IMR-90 (cell line): Measurements from ENCODE around the gene SLBP. TPM values are rescaled to one million over a fixed set of nuclear protein-coding genes. Genes with fewer than 3 reads are reported as not detected.

Experiments
- ATAC-seq: fragments of 200-7000 bp; cut with Tn5 transposase; 2 replicates; pipeline ENCODE4 v1.9.1; 2020; ENCODE audit warnings: low read depth, mild to moderate bottlenecking, moderate library complexity
- BruUV-seq: library from RNA; stranded (reverse); fragments of 400-500 nt; replicated peaks from 2 replicates; lab custom pipeline; 2021; lab: Mats Ljungman, UMichigan
- CTCF ChIA-PET: fragments of 300-600 bp; formaldehyde crosslinking; extraction: SDS; loops from one replicate; lab custom pipeline; 2021; ENCODE audit warnings: antibody characterized with exemption; lab: Yijun Ruan, JAX
- POLR2A ChIA-PET: fragments of 300-600 bp; sonication (Branson Sonifier 250); formaldehyde crosslinking; loops from one replicate; lab custom pipeline; 2022; ENCODE audit warnings: antibody characterized with exemption; ENCODE audit not compliant: unreplicated experiment; lab: Charles Lee
- DNase-seq: peaks from one replicate; pipeline ENCODE4 v3.0.0; 2013
- H2AFZ ChIP-seq: replicated peaks from 2 replicates; pipeline ENCODE3; 2013; ENCODE audit warnings: low read length, mild to moderate bottlenecking; ENCODE audit not compliant: poor library complexity
- H2AK5ac ChIP-seq: 2 replicates; pipeline ENCODE4 v1.6.1; 2013; ENCODE audit warnings: low read depth, low read length, inconsistent platforms
- H2AK9ac ChIP-seq: replicated peaks from 2 replicates; pipeline ENCODE3; 2013; ENCODE audit warnings: mild to moderate bottlenecking, low read depth, low read length, moderate library complexity; ENCODE audit not compliant: poor library complexity
- H2BK120ac ChIP-seq: 2 replicates; pipeline ENCODE4 v1.6.1; 2013; ENCODE audit warnings: low read depth, low read length, inconsistent platforms
- H2BK15ac ChIP-seq: 3 replicates; pipeline ENCODE4 v1.6.1; 2013; ENCODE audit warnings: low read depth, low read length, inconsistent platforms
- H2BK20ac ChIP-seq: 2 replicates; pipeline ENCODE4 v1.6.1; 2013; ENCODE audit warnings: low read depth, mild to moderate bottlenecking, inconsistent platforms, low read length, moderate library complexity
- H2BK5ac ChIP-seq: 2 replicates; pipeline ENCODE4 v1.6.1; 2013; ENCODE audit warnings: mild to moderate bottlenecking, low read depth, low read length, inconsistent platforms; ENCODE audit not compliant: poor library complexity, severe bottlenecking
- H3K14ac ChIP-seq: replicated peaks from 2 replicates; pipeline ENCODE4 v1.6.1; 2013; ENCODE audit warnings: low read depth, low read length, inconsistent platforms
- H3K18ac ChIP-seq: 2 replicates; pipeline ENCODE4 v1.6.1; 2013; ENCODE audit warnings: low read depth, low read length, control low read depth
- H3K23ac ChIP-seq: 2 replicates; pipeline ENCODE4 v1.6.1; 2013; ENCODE audit warnings: low read depth, low read length, inconsistent platforms
- H3K27ac ChIP-seq: 2 replicates; pipeline ENCODE4 v1.5.1; 2013; ENCODE audit warnings: mild to moderate bottlenecking, control low read depth, low read length; ENCODE audit not compliant: insufficient read depth
- H3K27me3 ChIP-seq: 2 replicates; pipeline ENCODE4 v1.6.1; 2013; ENCODE audit warnings: low read length; ENCODE audit not compliant: control insufficient read depth, insufficient read depth
- H3K36me3 ChIP-seq: 2 replicates; pipeline ENCODE4 v1.6.1; 2013; ENCODE audit warnings: low read length, mixed read lengths; ENCODE audit not compliant: control insufficient read depth, insufficient read depth
- H3K4ac ChIP-seq: 2 replicates; pipeline ENCODE4 v1.6.1; 2013; ENCODE audit warnings: low read depth, low read length, inconsistent platforms
- H3K4me1 ChIP-seq: 2 replicates; pipeline ENCODE4 v1.6.1; 2013; ENCODE audit warnings: low read length, mixed read lengths; ENCODE audit not compliant: control insufficient read depth, insufficient read depth
- H3K4me2 ChIP-seq: 2 replicates; pipeline ENCODE4 v1.6.1; 2013; ENCODE audit warnings: low read depth, mild to moderate bottlenecking, control low read depth, low read length, moderate library complexity
- H3K4me3 ChIP-seq: 2 replicates; pipeline ENCODE4 v1.5.1; 2013; ENCODE audit warnings: low read depth, mild to moderate bottlenecking, control low read depth, low read length, moderate library complexity; ENCODE audit not compliant: insufficient read depth
- H3K56ac ChIP-seq: 2 replicates; pipeline ENCODE4 v1.6.1; 2013; ENCODE audit warnings: low read length, inconsistent platforms; ENCODE audit not compliant: insufficient read depth; ENCODE audit errors: extremely low read depth
- H3K79me1 ChIP-seq, 2 experiments: 2 replicates each; pipeline ENCODE4 v1.6.1; 2013; ENCODE audit warnings: low read length in 2 of 2, inconsistent platforms in 1 of 2, low read depth in 1 of 2
- H3K9ac ChIP-seq: 2 replicates; pipeline ENCODE4 v1.6.1; 2013; ENCODE audit warnings: low read depth, low read length, control low read depth
- H3K9me1 ChIP-seq: 2 replicates; pipeline ENCODE4 v1.6.1; 2013; ENCODE audit warnings: low read length, inconsistent platforms; ENCODE audit not compliant: insufficient read depth
- H3K9me3 ChIP-seq: 2 replicates; pipeline ENCODE4 v1.6.1; 2013; ENCODE audit warnings: low read length; ENCODE audit not compliant: control insufficient read depth, insufficient read depth
- H4K20me1 ChIP-seq: 2 replicates; pipeline ENCODE4 v1.6.1; 2013; ENCODE audit warnings: low read length, inconsistent platforms; ENCODE audit not compliant: insufficient read depth
- H4K5ac ChIP-seq: 2 replicates; pipeline ENCODE4 v1.6.1; 2013; ENCODE audit warnings: mild to moderate bottlenecking, low read depth, low read length, control low read depth
- H4K8ac ChIP-seq, 2 experiments: 2 replicates each; pipeline ENCODE4 v1.6.1; 2013; ENCODE audit warnings: low read depth in 2 of 2, low read length in 2 of 2, control low read depth in 1 of 2, inconsistent platforms in 1 of 2
- H4K91ac ChIP-seq: 2 replicates; pipeline ENCODE4 v1.6.1; 2013; ENCODE audit warnings: low read depth, low read length, inconsistent platforms; ENCODE audit not compliant: insufficient read depth
- BHLHE40 ChIP-seq: fragments of 150-350 bp; IDR thresholded peaks from 2 replicates; pipeline ENCODE4 v1.6.1; 2016; ENCODE audit warnings: mild to moderate bottlenecking, low read depth, low read length
- CEBPB ChIP-seq: IDR thresholded peaks from 2 replicates; pipeline ENCODE4 v1.6.1; 2012; ENCODE audit warnings: low read depth, low read length, improper control_type of control experiment
- CHD1 ChIP-seq: IDR thresholded peaks from 2 replicates; pipeline ENCODE4 v1.6.1; 2012; ENCODE audit warnings: low read depth, low read length, improper control_type of control experiment
- CTCF ChIP-seq: conservative IDR thresholded peaks from 2 replicates; pipeline ENCODE4 v1.5.1; 2012; ENCODE audit warnings: mild to moderate bottlenecking, low read depth, low read length, improper control_type of control experiment
- ELK1 ChIP-seq: fragments of 150-350 bp; IDR thresholded peaks from 2 replicates; pipeline ENCODE4 v1.6.1; 2016; ENCODE audit warnings: low read depth, mild to moderate bottlenecking, low read length, moderate library complexity, borderline replicate concordance
- FOS ChIP-seq: fragments of 150-350 bp; IDR thresholded peaks from 2 replicates; pipeline ENCODE4 v1.6.1; 2016; ENCODE audit warnings: low read depth, low read length
- MAFK ChIP-seq: IDR thresholded peaks from 2 replicates; pipeline ENCODE4 v1.6.1; 2012; ENCODE audit warnings: low read depth, low read length, improper control_type of control experiment
- MAZ ChIP-seq: IDR thresholded peaks from 2 replicates; pipeline ENCODE4 v1.6.1; 2012; ENCODE audit warnings: low read depth, mild to moderate bottlenecking, low read length, improper control_type of control experiment, moderate library complexity, borderline replicate concordance
- MXI1 ChIP-seq: IDR thresholded peaks from 2 replicates; pipeline ENCODE4 v1.6.1; 2012; ENCODE audit warnings: low read depth, mild to moderate bottlenecking, low read length, moderate library complexity, borderline replicate concordance
- NFE2L2 ChIP-seq: fragments of 150-350 bp; IDR thresholded peaks from 2 replicates; pipeline ENCODE4 v1.6.1; 2016; ENCODE audit warnings: low read depth, mild to moderate bottlenecking, low read length
- POLR2A ChIP-seq: IDR thresholded peaks from 2 replicates; pipeline ENCODE4 v1.6.1; 2012; ENCODE audit warnings: mild to moderate bottlenecking, low read depth, low read length
- RAD21 ChIP-seq: IDR thresholded peaks from 2 replicates; pipeline ENCODE4 v1.6.1; 2012; ENCODE audit warnings: low read length, improper control_type of control experiment
- RCOR1 ChIP-seq: IDR thresholded peaks from 2 replicates; pipeline ENCODE4 v1.6.1; 2012; ENCODE audit warnings: mild to moderate bottlenecking, low read length, improper control_type of control experiment; ENCODE audit not compliant: insufficient replicate concordance
- RFX5 ChIP-seq: IDR thresholded peaks from 2 replicates; pipeline ENCODE4 v1.8.0; 2012; ENCODE audit warnings: low read depth, mild to moderate bottlenecking, low read length, moderate library complexity
- SMC3 ChIP-seq: fragments of 150-350 bp; IDR thresholded peaks from 2 replicates; pipeline ENCODE4 v1.6.1; 2016; ENCODE audit warnings: low read depth, mild to moderate bottlenecking, antibody characterized with exemption, low read length, moderate library complexity
- USF2 ChIP-seq: fragments of 150-350 bp; IDR thresholded peaks from 2 replicates; pipeline ENCODE4 v1.6.1; 2017; ENCODE audit warnings: mild to moderate bottlenecking, antibody characterized with exemption, low read length, low read depth
- WGBS, 2 experiments: methylation state at CpG; one replicate each; pipeline versions ENCODE4 v1.1.5 to v1.1.7; 2013; ENCODE audit warnings: missing lambda C conversion rate in 2 of 2; ENCODE audit not compliant: insufficient read length in 1 of 2; ENCODE audit errors: extremely low coverage in 2 of 2; 5-methylcytosine and 5-hydroxymethylcytosine counted together
- dilution Hi-C: fragments of 300-500 bp; cut with HindIII; formaldehyde crosslinking; loops from one replicate; pipeline ENCODE4 v1.14.3; 2018; ENCODE audit warnings: low sequenced_read_pairs; ENCODE audit not compliant: unreplicated experiment
- in situ Hi-C: fragments of 300-500 bp; cut with MboI; formaldehyde crosslinking; loops from 3 replicates; pipeline ENCODE4 v1.14.3; 2019; ENCODE audit warnings: low sequenced_read_pairs, inconsistent platforms, mixed read lengths
- intact Hi-C: fragments of 100-400 bp; cut with micrococcal nuclease; formaldehyde crosslinking; loops from 2 replicates; pipeline ENCODE4 v1.10.0; 2022
- polyA plus RNA-seq, 3 experiments: library from polyadenylated mRNA; depleted of rRNA; stranded (reverse); fragments of >200 nt; gene quantifications; 2 replicates each; pipeline ENCODE4 v1.2.3, GENCODE V29; 2012; ENCODE audit warnings: low replicate concordance in 1 of 3
- total RNA-seq: library from RNA; depleted of rRNA; stranded (reverse); fragments of >200 nt; gene quantifications from 2 replicates; pipeline ENCODE4 v1.2.3, GENCODE V29; 2012

Gene SLBP
- total and polyA plus RNA-seq, 2 of the 4 experiments (the other 2 are of a cell fraction) = 64.9 to 66.1 TPM

GRCh38 chr4:1651609-1652008 lies 60.5 kb downstream of the SLBP start:
- Histone ChIP-seq H2AK5ac (no peak overlapping the region), H3K56ac (no peak overlapping the region), H2AFZ (no peak overlapping the region), H3K4me1 (no peaks in the 10 kb centered on the region), H3K9ac (no peak overlapping the region), H2BK5ac (peak overlapping the region; percentile 90), H3K9me1 (peaks cover 14% of the 10 kb centered on the region), H3K4ac (no peak overlapping the region), H4K8ac (no peak overlapping the region), H2AK9ac (no peak overlapping the region), H3K4me3 (no peak overlapping the region), H3K4me2 (no peak overlapping the region), H3K36me3 (no peaks in the 10 kb centered on the region), H4K5ac (no peak overlapping the region), H2BK120ac (no peak overlapping the region), H3K27me3 (no peaks in the 10 kb centered on the region), H3K79me1 (peaks cover 0 to 4% of the 10 kb centered on the region in 2 experiments; a peak in 1 of 4 replicates), H2BK20ac (no peak overlapping the region), H3K14ac (no peak overlapping the region), H3K9me3 (no peaks in the 10 kb centered on the region), H4K20me1 (peaks cover 4% of the 10 kb centered on the region), H3K23ac (no peak overlapping the region), H2BK15ac (no peak overlapping the region), H3K18ac (no peak overlapping the region), H4K91ac (no peak overlapping the region), H3K27ac (no peak overlapping the region)
- no TSS peak for BruUV-seq
- TF ChIP-seq CHD1 (no peak), CEBPB (no peak), ELK1 (no peak), FOS (no peak), CTCF (no peak), POLR2A (no peak), BHLHE40 (no peak), RCOR1 (no peak), MAFK (no peak), RAD21 (no peak), USF2 (no peak), NFE2L2 (no peak), MXI1 (no peak), RFX5 (no peak), SMC3 (no peak), MAZ (no peak)
- DNase-seq (no peak), ATAC-seq (no peak)
- WGBS, 2 experiments = 86% methylated on average over 9 of the region's 13 CpGs; no CpG with 5 or more reads in 1 of the 2 experiments
- intact Hi-C loops (no loop called here), in situ Hi-C loops (no loop called here), dilution Hi-C loops (no loop called here)
- POLR2A ChIA-PET = no interaction called here
- CTCF ChIA-PET = no interaction called here
